ENCODE results near the gene NDST3. TPM values are rescaled to one million over a fixed set of nuclear protein-coding genes. Genes with fewer than 3 reads are reported as not detected.

Gene NDST3
- total and polyA plus RNA-seq, 4 donors = 0.36 to 2.8 (median 1.4) TPM

GRCh38 chr4:118155516-118155915 is 121.2 kb downstream of the NDST3 start:
- peaks cover 0 to 3% (median 0%) of the 10 kb centered on the region in 4 donors for H3K9me3 ChIP-seq (ENCODE audit: control insufficient read depth in 4 of 4, low read length in 3 of 4)
- no peak overlapping the region for H3K27ac ChIP-seq (ENCODE audit: low read depth in 1 of 2, low read length in 2 of 2)
- no peak overlapping the region for H3K4me3 ChIP-seq (ENCODE audit: low read depth in 1 of 3, low read length in 3 of 3)
- no peak overlapping the region for H3K9ac ChIP-seq (ENCODE audit: low read depth in 1 of 2, low read length in 2 of 2)
- no peaks in the 10 kb centered on the region for H3K36me3 ChIP-seq (ENCODE audit: control insufficient read depth in 4 of 4, insufficient read depth in 3 of 4, low read depth in 1 of 4, low read length in 3 of 4)
- no peaks in the 10 kb centered on the region for H3K4me1 ChIP-seq (ENCODE audit: control insufficient read depth in 4 of 4, insufficient read depth in 4 of 4, low read length in 3 of 4)
- TF ChIP-seq GABPA (IDR thresholded peaks at IDR 0.05 in 1 of 2, conservative IDR thresholded peaks at IDR 0.05 in 1 of 2) (no peak), RXRA (IDR thresholded peaks at IDR 0.05) (no peak), ZBTB33 (IDR thresholded peaks at IDR 0.05) (no peak), NR2F2 (IDR thresholded peaks at IDR 0.05) (no peak), HNF4A (conservative IDR thresholded peaks at IDR 0.05) (no peak), HNF4G (IDR thresholded peaks at IDR 0.05) (no peak)
- TF ChIP-seq, protein P1, sequence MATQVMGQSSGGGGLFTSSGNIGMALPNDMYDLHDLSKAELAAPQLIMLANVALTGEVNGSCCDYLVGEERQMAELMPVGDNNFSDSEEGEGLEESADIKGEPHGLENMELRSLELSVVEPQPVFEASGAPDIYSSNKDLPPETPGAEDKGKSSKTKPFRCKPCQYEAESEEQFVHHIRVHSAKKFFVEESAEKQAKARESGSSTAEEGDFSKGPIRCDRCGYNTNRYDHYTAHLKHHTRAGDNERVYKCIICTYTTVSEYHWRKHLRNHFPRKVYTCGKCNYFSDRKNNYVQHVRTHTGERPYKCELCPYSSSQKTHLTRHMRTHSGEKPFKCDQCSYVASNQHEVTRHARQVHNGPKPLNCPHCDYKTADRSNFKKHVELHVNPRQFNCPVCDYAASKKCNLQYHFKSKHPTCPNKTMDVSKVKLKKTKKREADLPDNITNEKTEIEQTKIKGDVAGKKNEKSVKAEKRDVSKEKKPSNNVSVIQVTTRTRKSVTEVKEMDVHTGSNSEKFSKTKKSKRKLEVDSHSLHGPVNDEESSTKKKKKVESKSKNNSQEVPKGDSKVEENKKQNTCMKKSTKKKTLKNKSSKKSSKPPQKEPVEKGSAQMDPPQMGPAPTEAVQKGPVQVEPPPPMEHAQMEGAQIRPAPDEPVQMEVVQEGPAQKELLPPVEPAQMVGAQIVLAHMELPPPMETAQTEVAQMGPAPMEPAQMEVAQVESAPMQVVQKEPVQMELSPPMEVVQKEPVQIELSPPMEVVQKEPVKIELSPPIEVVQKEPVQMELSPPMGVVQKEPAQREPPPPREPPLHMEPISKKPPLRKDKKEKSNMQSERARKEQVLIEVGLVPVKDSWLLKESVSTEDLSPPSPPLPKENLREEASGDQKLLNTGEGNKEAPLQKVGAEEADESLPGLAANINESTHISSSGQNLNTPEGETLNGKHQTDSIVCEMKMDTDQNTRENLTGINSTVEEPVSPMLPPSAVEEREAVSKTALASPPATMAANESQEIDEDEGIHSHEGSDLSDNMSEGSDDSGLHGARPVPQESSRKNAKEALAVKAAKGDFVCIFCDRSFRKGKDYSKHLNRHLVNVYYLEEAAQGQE (IDR thresholded peaks at IDR 0.05) = no peak
- TF ChIP-seq, protein P2, sequence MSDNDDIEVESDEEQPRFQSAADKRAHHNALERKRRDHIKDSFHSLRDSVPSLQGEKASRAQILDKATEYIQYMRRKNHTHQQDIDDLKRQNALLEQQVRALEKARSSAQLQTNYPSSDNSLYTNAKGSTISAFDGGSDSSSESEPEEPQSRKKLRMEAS (IDR thresholded peaks at IDR 0.05) = no peak
- H3K27me3 ChIP-seq (ENCODE audit: control insufficient read depth in 4 of 4, insufficient read depth in 4 of 4, low read length in 3 of 4) = no peaks in the 10 kb centered on the region
- no peak for DNase-seq (ENCODE audit: low spot score)

- no peaks in the 10 kb centered on the region for H3K4me1 ChIP-seq (ENCODE audit: control insufficient read depth in 4 of 4, insufficient read depth in 4 of 4, low read length in 3 of 4)
- no peaks in the 10 kb centered on the region for H3K27me3 ChIP-seq (ENCODE audit: control insufficient read depth in 4 of 4, insufficient read depth in 4 of 4, low read length in 3 of 4)
- WGBS = 74% methylated on average over 2 of the region's 2 CpGs
- no peak for DNase-seq (ENCODE audit: low spot score)
- no peak for TF ChIP-seq EGR1 (IDR thresholded peaks at IDR 0.05; ENCODE audit: low read depth in 2 of 2)
- no peak for TF ChIP-seq YY1 (IDR thresholded peaks at IDR 0.05)
- no peak for TF ChIP-seq FOXA1 (IDR thresholded peaks at IDR 0.05)
- TF ChIP-seq JUND (IDR thresholded peaks at IDR 0.05) = no peak
- TF ChIP-seq HNF4G (IDR thresholded peaks at IDR 0.05) = no peak
- TF ChIP-seq RXRA (IDR thresholded peaks at IDR 0.05) = no peak
- no peak for TF ChIP-seq HNF4A (conservative IDR thresholded peaks at IDR 0.05)
- TF ChIP-seq GABPA (IDR thresholded peaks at IDR 0.05 in 1 of 2, conservative IDR thresholded peaks at IDR 0.05 in 1 of 2) = no peak
- no peak for TF ChIP-seq RAD21 (IDR thresholded peaks at IDR 0.05)
- no peak for TF ChIP-seq ZBTB33 (IDR thresholded peaks at IDR 0.05)
- peaks cover 0 to 5% (median 0%) of the 10 kb centered on the region in 4 donors for H3K9me3 ChIP-seq (ENCODE audit: control insufficient read depth in 4 of 4, low read length in 3 of 4)
- no peak overlapping the region for H3K27ac ChIP-seq (ENCODE audit: low read depth in 1 of 2, low read length in 2 of 2)
- H3K9ac ChIP-seq (ENCODE audit: low read depth in 1 of 2, low read length in 2 of 2) = no peak overlapping the region
- no peaks in the 10 kb centered on the region for H3K36me3 ChIP-seq (ENCODE audit: control insufficient read depth in 4 of 4, insufficient read depth in 3 of 4, low read depth in 1 of 4, low read length in 3 of 4)
- no peak overlapping the region for H3K4me3 ChIP-seq (ENCODE audit: low read depth in 1 of 3, low read length in 3 of 3)
Measured at GRCh38 chr4:118158763-118159375, 124.6 kb downstream of the NDST3 start.

Measured in liver (tissue), 9 donors.